Measurements from ENCODE around the gene CELF2. TPM values are rescaled to one million over a fixed set of nuclear protein-coding genes. Genes with fewer than 3 reads are reported as not detected.

CELF2 gene
- total and polyA plus RNA-seq, 2 experiments from 2014 or later: 16.6 to 26.9 TPM

DNA sequence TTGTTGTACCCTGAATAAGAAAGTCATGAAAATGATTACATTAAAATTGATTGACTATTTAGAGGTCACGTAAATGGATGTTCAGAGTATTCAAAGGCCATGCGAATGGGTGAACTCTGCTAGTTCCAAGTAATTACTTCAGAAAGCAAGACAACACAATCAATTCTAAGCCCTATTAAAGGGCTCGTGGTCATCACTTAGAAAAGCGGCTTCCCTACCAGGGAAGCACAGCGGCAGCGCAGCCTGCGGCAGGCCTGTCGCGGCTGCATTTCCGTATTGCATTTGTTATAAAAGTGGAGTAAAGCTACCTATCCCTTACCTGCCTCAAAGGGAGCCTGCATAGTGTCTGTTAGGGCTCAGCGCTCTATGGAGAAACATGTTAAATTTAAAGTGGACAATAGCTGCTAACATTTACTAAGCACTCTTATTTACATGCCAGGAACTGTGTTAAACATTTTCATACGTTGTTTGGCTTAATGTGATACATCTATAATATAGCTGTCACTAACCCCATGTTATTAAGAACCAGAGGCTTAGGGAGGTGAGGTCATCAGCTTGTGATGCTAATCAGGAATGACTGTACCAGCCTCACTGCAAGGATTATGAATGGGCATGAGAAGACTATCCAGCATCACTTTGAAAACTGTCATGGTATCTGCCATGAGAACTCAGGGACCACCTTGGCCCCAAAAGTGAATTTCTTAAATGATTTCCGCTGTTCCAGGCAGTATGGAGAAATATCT, 187.5 kb downstream of the CELF2 start:
- no peak overlapping the region for H2AFZ ChIP-seq
- H4K20me1 ChIP-seq (ENCODE audit: insufficient read depth, poor library complexity, severe bottlenecking): no peaks in the 10 kb centered on the region
- H3K4me1 ChIP-seq (ENCODE audit: insufficient read depth): no peaks in the 10 kb centered on the region
- H3K4me3 ChIP-seq: no peak overlapping the region
- 91% methylated on average over 13 of the region's 13 CpGs for WGBS (ENCODE audit: low lambda C conversion rate, missing lambda C conversion rate)
- DNase-seq (ENCODE audit: low spot score): no peak
- peak overlapping the region; percentile 65 for H3K4me2 ChIP-seq
- no peaks in the 10 kb centered on the region for H3K9me3 ChIP-seq (ENCODE audit: low read depth)
- no peaks in the 10 kb centered on the region for H3K36me3 ChIP-seq (replicated peaks; ENCODE audit: insufficient read depth, low read depth)
- H3K79me2 ChIP-seq: no peaks in the 10 kb centered on the region
- no peaks in the 10 kb centered on the region for H3K9me2 ChIP-seq (replicated peaks; ENCODE audit: insufficient read depth)
- no peak for TF ChIP-seq EZH2phosphoT487 (IDR thresholded peaks at IDR 0.05; ENCODE audit: low read depth, severe bottlenecking, unreplicated experiment)
- TF ChIP-seq EZH2 (IDR thresholded peaks at IDR 0.05; ENCODE audit: borderline replicate concordance): no peak
- TF ChIP-seq, protein P1, sequence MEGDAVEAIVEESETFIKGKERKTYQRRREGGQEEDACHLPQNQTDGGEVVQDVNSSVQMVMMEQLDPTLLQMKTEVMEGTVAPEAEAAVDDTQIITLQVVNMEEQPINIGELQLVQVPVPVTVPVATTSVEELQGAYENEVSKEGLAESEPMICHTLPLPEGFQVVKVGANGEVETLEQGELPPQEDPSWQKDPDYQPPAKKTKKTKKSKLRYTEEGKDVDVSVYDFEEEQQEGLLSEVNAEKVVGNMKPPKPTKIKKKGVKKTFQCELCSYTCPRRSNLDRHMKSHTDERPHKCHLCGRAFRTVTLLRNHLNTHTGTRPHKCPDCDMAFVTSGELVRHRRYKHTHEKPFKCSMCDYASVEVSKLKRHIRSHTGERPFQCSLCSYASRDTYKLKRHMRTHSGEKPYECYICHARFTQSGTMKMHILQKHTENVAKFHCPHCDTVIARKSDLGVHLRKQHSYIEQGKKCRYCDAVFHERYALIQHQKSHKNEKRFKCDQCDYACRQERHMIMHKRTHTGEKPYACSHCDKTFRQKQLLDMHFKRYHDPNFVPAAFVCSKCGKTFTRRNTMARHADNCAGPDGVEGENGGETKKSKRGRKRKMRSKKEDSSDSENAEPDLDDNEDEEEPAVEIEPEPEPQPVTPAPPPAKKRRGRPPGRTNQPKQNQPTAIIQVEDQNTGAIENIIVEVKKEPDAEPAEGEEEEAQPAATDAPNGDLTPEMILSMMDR (IDR thresholded peaks at IDR 0.05; ENCODE audit: poor library complexity): no peak
- no peaks in the 10 kb centered on the region for H3K27me3 ChIP-seq
- no peak overlapping the region for H3K27ac ChIP-seq

DNA sequence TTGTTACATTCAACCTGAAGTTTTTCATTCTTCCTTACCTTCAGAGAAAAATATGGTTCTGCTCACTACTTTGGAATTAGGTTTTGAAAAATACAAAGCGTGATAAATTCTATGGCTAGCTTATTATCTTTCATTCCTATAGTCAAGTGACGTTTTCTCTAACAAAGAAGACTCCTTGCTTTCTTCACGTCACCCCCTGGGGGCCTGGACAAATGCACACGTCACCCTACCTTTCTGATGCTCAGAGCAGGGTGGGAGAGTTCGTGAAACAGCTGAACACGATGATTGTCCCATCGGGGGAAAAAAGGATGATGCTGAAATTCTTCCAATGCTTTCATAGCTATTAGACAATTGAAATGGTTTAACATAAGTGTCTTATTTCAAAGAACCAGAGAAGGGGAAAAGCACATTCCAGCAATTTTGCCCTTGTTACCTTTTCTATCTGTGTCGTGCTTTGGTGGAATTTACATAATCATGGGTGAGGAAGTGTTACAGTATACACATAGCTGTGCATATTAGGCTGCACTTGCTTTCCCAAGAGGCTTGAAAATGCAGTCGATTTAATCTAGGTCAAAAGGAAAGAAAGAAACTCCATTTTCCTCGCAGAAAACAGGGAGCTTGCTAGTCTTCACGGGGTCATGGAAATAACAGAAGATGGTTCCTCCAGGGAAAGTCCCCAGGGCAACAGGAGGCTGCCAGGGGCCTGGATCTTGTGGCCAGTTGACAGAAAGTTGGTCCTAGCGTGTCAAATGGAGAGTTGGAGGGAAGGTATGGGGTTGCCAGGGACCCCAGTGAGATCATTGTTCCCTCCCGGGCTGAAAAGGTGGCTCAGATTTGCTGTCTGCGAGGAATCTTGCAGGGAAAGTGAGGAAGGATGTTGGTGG, 189.2 kb downstream of the CELF2 start:
- Histone ChIP-seq H3K4me3 (no peak overlapping the region), H3K27me3 (no peaks in the 10 kb centered on the region), H3K4me2 (no peak overlapping the region), H3K9me3 (ENCODE audit: low read depth) (no peaks in the 10 kb centered on the region), H3K4me1 (ENCODE audit: insufficient read depth) (no peaks in the 10 kb centered on the region), H3K36me3 (replicated peaks; ENCODE audit: insufficient read depth, low read depth) (no peaks in the 10 kb centered on the region), H4K20me1 (ENCODE audit: insufficient read depth, poor library complexity, severe bottlenecking) (no peaks in the 10 kb centered on the region), H3K79me2 (no peaks in the 10 kb centered on the region), H3K27ac (no peak overlapping the region), H2AFZ (no peak overlapping the region), H3K9me2 (replicated peaks; ENCODE audit: insufficient read depth) (no peaks in the 10 kb centered on the region)
- no peak for DNase-seq (ENCODE audit: low spot score)
- 74% methylated on average over 14 of the region's 14 CpGs for WGBS (ENCODE audit: low lambda C conversion rate, missing lambda C conversion rate)
- TF ChIP-seq, protein P1 (IDR thresholded peaks at IDR 0.05; ENCODE audit: poor library complexity): no peak
- TF ChIP-seq EZH2phosphoT487 (IDR thresholded peaks at IDR 0.05; ENCODE audit: low read depth, severe bottlenecking, unreplicated experiment) (no peak), EZH2 (IDR thresholded peaks at IDR 0.05; ENCODE audit: borderline replicate concordance) (no peak)

DNA sequence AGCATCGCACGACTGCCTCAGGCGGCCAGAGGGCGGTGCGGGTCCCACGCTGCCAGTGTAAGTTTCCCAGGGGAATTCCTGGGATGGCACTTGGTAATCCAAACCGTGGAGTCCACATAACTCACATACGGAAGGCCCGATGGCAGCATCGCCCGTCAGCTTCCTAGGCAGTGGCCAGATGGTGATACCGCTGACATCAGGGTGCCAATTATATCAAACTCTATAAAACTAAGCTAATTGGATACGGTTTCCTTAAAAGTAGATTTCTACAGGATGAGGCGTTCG, 189.8 kb downstream of the CELF2 start:
- Histone ChIP-seq H3K27me3 (no peaks in the 10 kb centered on the region), H2AFZ (no peak overlapping the region), H3K4me1 (ENCODE audit: insufficient read depth) (no peaks in the 10 kb centered on the region), H3K36me3 (replicated peaks; ENCODE audit: insufficient read depth, low read depth) (no peaks in the 10 kb centered on the region), H4K20me1 (ENCODE audit: insufficient read depth, poor library complexity, severe bottlenecking) (no peaks in the 10 kb centered on the region), H3K79me2 (no peaks in the 10 kb centered on the region), H3K9me3 (ENCODE audit: low read depth) (no peaks in the 10 kb centered on the region), H3K27ac (no peak overlapping the region), H3K4me3 (no peak overlapping the region), H3K4me2 (no peak overlapping the region), H3K9me2 (replicated peaks; ENCODE audit: insufficient read depth) (no peaks in the 10 kb centered on the region)
- 98% methylated on average over 15 of the region's 15 CpGs for WGBS (ENCODE audit: low lambda C conversion rate, missing lambda C conversion rate)
- no peak for DNase-seq (ENCODE audit: low spot score)
- no peak for TF ChIP-seq EZH2phosphoT487 (IDR thresholded peaks at IDR 0.05; ENCODE audit: low read depth, severe bottlenecking, unreplicated experiment)
- TF ChIP-seq EZH2 (IDR thresholded peaks at IDR 0.05; ENCODE audit: borderline replicate concordance): no peak
- TF ChIP-seq, protein P1 (IDR thresholded peaks at IDR 0.05; ENCODE audit: poor library complexity): no peak

All from hepatocyte (in vitro differentiated cells).